Endothelial cell of umbilical vein (primary cell): ENCODE data around the gene AMMECR1. TPM values are rescaled to one million over a fixed set of nuclear protein-coding genes. Genes with fewer than 3 reads are reported as not detected.

ENCODE experiments used
- BruUV-seq: library from RNA; stranded (reverse); fragments of 400-500 nt; replicated peaks from 2 replicates; lab custom pipeline; 2021; lab: Mats Ljungman, UMichigan
- CTCF ChIA-PET: fragments of 300-600, 350-600 bp; sonication (Branson Sonifier 250); formaldehyde crosslinking; loops from one replicate; lab custom pipeline; 2021; ENCODE audit warnings: antibody characterized with exemption, inconsistent platforms; lab: Charles Lee
- POLR2A ChIA-PET: fragments of 300-600, 350-600 bp; sonication (Branson Sonifier 250); formaldehyde crosslinking; loops from one replicate; lab custom pipeline; 2021; ENCODE audit warnings: antibody characterized with exemption, inconsistent platforms; lab: Charles Lee
- DNase-seq: peaks from one replicate; pipeline ENCODE4 v3.0.0-alpha.2; 2011; ENCODE audit warnings: low read depth, low spot score
- FAIRE-seq: peaks from 2 replicates; lab custom pipeline; 2011; peaks lifted over from hg19 to GRCh38; lab: Jason Lieb, UNC
- H2AFZ ChIP-seq: 2 replicates; pipeline ENCODE4 v1.6.0; 2012; ENCODE audit warnings: low read depth, low read length, control low read depth, inconsistent platforms
- H3K27ac ChIP-seq: 2 replicates; pipeline ENCODE4 v1.5.1; 2011; ENCODE audit warnings: low read depth, mild to moderate bottlenecking, control low read depth, low read length, moderate library complexity; ENCODE audit not compliant: insufficient read depth
- H3K27me3 ChIP-seq, 2 experiments: 2 replicates each; pipeline versions ENCODE4 v1.6.0 to v1.6.1; 2011; ENCODE audit warnings: low read length in 2 of 2, mixed read lengths in 1 of 2; ENCODE audit not compliant: control insufficient read depth in 2 of 2, insufficient read depth in 2 of 2
- H3K36me3 ChIP-seq, 2 experiments: 2 replicates in 1 of 2; 3 replicates in 1 of 2; pipeline ENCODE4 v1.5.1; 2011; ENCODE audit warnings: low read length in 2 of 2, mild to moderate bottlenecking in 1 of 2, moderate library complexity in 1 of 2; ENCODE audit not compliant: control insufficient read depth in 2 of 2, insufficient read depth in 2 of 2; ENCODE audit errors: extremely low read depth in 1 of 2
- H3K4me1 ChIP-seq: 3 replicates; pipeline ENCODE4 v1.5.1; 2011; ENCODE audit warnings: mild to moderate bottlenecking, low read length; ENCODE audit not compliant: control insufficient read depth, insufficient read depth; ENCODE audit errors: extremely low read depth
- H3K4me2 ChIP-seq: 2 replicates; pipeline ENCODE4 v1.6.1; 2011; ENCODE audit warnings: low read length, control low read depth, mixed read lengths; ENCODE audit not compliant: insufficient read depth
- H3K4me3 ChIP-seq, 3 experiments: fragments of 200-600 bp in 1 of 3; sonication (generic), shearing (Covaris generic) in 1 of 3; replicated peaks in 1 of 3; 2 replicates each; pipeline ENCODE4 v1.5.1; 2011 to 2016; ENCODE audit warnings: control low read depth in 3 of 3, low read length in 3 of 3, mild to moderate bottlenecking in 2 of 3, inconsistent platforms in 1 of 3, low read depth in 1 of 3, moderate library complexity in 1 of 3; ENCODE audit not compliant: insufficient read depth in 1 of 3
- H3K79me2 ChIP-seq: 2 replicates; pipeline ENCODE4 v1.6.0; 2012; ENCODE audit warnings: low read length, inconsistent platforms; ENCODE audit not compliant: control insufficient read depth, insufficient read depth
- H3K9ac ChIP-seq: replicated peaks from 2 replicates; pipeline ENCODE3; 2011; ENCODE audit warnings: low read length, control low read depth; ENCODE audit not compliant: insufficient read depth; ENCODE audit errors: extremely low read depth
- H3K9me1 ChIP-seq: replicated peaks from 3 replicates; pipeline ENCODE4 v1.6.0; 2011; ENCODE audit warnings: mild to moderate bottlenecking, low read length; ENCODE audit not compliant: control insufficient read depth, insufficient read depth; ENCODE audit errors: extremely low read depth
- H3K9me3 ChIP-seq: replicated peaks from 2 replicates; pipeline ENCODE4 v1.5.1; 2012; ENCODE audit warnings: low read length, inconsistent platforms; ENCODE audit not compliant: control insufficient read depth, insufficient read depth
- H4K20me1 ChIP-seq: replicated peaks from 2 replicates; pipeline ENCODE3; 2011; ENCODE audit warnings: mild to moderate bottlenecking, low read length; ENCODE audit not compliant: control insufficient read depth, insufficient read depth; ENCODE audit errors: extremely low read depth
- FOS ChIP-seq: IDR thresholded peaks from 2 replicates; pipeline ENCODE4 v1.6.1; 2011; ENCODE audit warnings: mild to moderate bottlenecking, low read length, moderate library complexity, borderline replicate concordance; ENCODE audit not compliant: insufficient read depth
- GATA2 ChIP-seq: IDR thresholded peaks from 2 replicates; pipeline ENCODE4 v1.7.0; 2011; ENCODE audit warnings: low read depth, mild to moderate bottlenecking, moderate library complexity, mixed read lengths, low read length; ENCODE audit not compliant: insufficient read length, insufficient read depth
- JUN ChIP-seq: IDR thresholded peaks from 2 replicates; pipeline ENCODE4 v1.6.1; 2011; ENCODE audit warnings: borderline replicate concordance, low read depth; ENCODE audit not compliant: insufficient read length, insufficient read depth
- MYC ChIP-seq: IDR thresholded peaks from one replicate; pipeline ENCODE4 v1.6.1; 2011; ENCODE audit warnings: mild to moderate bottlenecking, low read depth, low read length
- POLR2A ChIP-seq: IDR thresholded peaks from 2 replicates; pipeline ENCODE4 v1.6.1; 2012; ENCODE audit warnings: low read depth, mild to moderate bottlenecking, control low read depth, low read length
- POLR2AphosphoS5 ChIP-seq: IDR thresholded peaks from 2 replicates; pipeline ENCODE4 v1.6.1; 2012; ENCODE audit warnings: low read depth, mild to moderate bottlenecking, control low read depth, low read length, moderate library complexity; ENCODE audit not compliant: insufficient read depth
- dilution Hi-C: fragments of 300-500 bp; cut with MboI; formaldehyde crosslinking; loops from one replicate; pipeline ENCODE4 v1.15.0; 2019; ENCODE audit warnings: low sequenced_read_pairs; ENCODE audit not compliant: extremely low pct_ligation_motif_present
- intact Hi-C: fragments of 100-400 bp; cut with micrococcal nuclease; formaldehyde crosslinking; loops from one replicate; pipeline ENCODE4 v1.10.0; 2022
- polyA plus RNA-seq, 4 experiments: library from polyadenylated mRNA; depleted of rRNA in 3 of 4; stranded (reverse) in 3 of 4; unstranded in 1 of 4; fragments of >200 nt; gene quantifications; 2 replicates each; pipeline versions ENCODE4 v1.2.1 to v1.2.3, GENCODE V29; 2011 to 2012; ENCODE audit warnings: missing spikeins in 1 of 4
- total RNA-seq: library from RNA; stranded (reverse); gene quantifications from 2 replicates; pipeline ENCODE4 v1.2.3, GENCODE V29; 2021
- TF ChIP-seq, protein P1 (sequence below): IDR thresholded peaks from 2 replicates; pipeline ENCODE4 v1.6.1; 2011; ENCODE audit not compliant: insufficient read depth, insufficient read length
- TF ChIP-seq, protein P2 (sequence below), 2 donors: IDR thresholded peaks; 1 replicate in 1 of 2; 2 replicates in 1 of 2; pipeline ENCODE4 v1.5.1; 2011; ENCODE audit warnings: low read length in 2 of 2, mild to moderate bottlenecking in 2 of 2, moderate library complexity in 2 of 2, control low read depth in 1 of 2, inconsistent platforms in 1 of 2, low read depth in 1 of 2; ENCODE audit not compliant: insufficient read depth in 1 of 2; ENCODE audit errors: extremely low read depth in 1 of 2

The AMMECR1 gene
- total and polyA plus RNA-seq, 2 donors (not counting 3 experiments of a cell fraction or from before 2014, with no cell fraction given): 3.6 to 6.9 TPM

DNA sequence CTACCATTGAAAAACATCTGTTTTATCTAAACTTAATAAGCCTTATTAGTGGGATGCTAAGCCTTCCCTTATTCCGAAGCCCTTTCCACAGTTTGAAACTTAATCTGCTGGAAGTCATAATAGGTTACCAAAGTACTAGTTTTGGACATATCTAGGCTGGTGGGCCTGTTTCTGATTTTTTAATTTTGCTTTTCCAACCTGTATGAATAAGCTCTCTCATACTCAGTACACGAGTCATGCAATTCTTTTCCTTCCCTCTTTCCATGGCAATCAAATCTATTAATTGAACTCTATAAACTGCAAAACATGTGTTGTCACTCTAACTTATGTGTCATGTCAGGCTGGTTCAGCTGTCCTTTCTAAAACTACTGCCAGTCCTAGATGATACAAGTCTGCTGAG is 91.0 kb downstream of the AMMECR1 start:
- no peak overlapping the region for H2AFZ ChIP-seq
- H3K79me2 ChIP-seq: no peaks in the 10 kb centered on the region
- no peak overlapping the region for H3K4me3 ChIP-seq
- BruUV-seq: no TSS peak
- peak; percentile 27 for DNase-seq
- TF ChIP-seq, protein P1, sequence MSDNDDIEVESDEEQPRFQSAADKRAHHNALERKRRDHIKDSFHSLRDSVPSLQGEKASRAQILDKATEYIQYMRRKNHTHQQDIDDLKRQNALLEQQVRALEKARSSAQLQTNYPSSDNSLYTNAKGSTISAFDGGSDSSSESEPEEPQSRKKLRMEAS: no peak
- TF ChIP-seq FOS: peak; percentile 53
- intact Hi-C loops: no loop called here
- no peak overlapping the region for H3K9ac ChIP-seq
- no peaks in the 10 kb centered on the region for H4K20me1 ChIP-seq
- no peaks in the 10 kb centered on the region for H3K9me3 ChIP-seq
- FAIRE-seq: no peak
- H3K4me2 ChIP-seq: no peak overlapping the region
- dilution Hi-C loops: no loop called here
- peaks cover 2% of the 10 kb centered on the region for H3K4me1 ChIP-seq
- no peaks in the 10 kb centered on the region for H3K27me3 ChIP-seq
- ChIA-PET CTCF (interaction anchor here (1.0 kb wide), 1 partner anchor 66 kb away, joined by 6 read pairs; no protein-coding TSS in a partner anchor), POLR2A (no interaction called here)
- H3K27ac ChIP-seq: peak overlapping the region; percentile 34
- no peaks in the 10 kb centered on the region for H3K9me1 ChIP-seq
- H3K36me3 ChIP-seq: no peaks in the 10 kb centered on the region

GRCh38 chrX:110224926-110225617 is 92.8 kb downstream of the AMMECR1 start:
- DNase-seq: no peak
- no peaks in the 10 kb centered on the region for H3K27me3 ChIP-seq
- H3K36me3 ChIP-seq: no peaks in the 10 kb centered on the region
- H3K9me3 ChIP-seq: no peaks in the 10 kb centered on the region
- ChIA-PET CTCF (interaction anchor here (1.4 kb wide), 1 partner anchor 13 kb away, joined by 4 read pairs; no protein-coding TSS in a partner anchor), POLR2A (no interaction called here)
- no TSS peak for BruUV-seq
- H3K4me3 ChIP-seq: no peak overlapping the region
- H3K9me1 ChIP-seq: no peaks in the 10 kb centered on the region
- H3K27ac ChIP-seq: no peak overlapping the region
- H4K20me1 ChIP-seq: no peaks in the 10 kb centered on the region
- H3K4me1 ChIP-seq: peaks cover 5% of the 10 kb centered on the region
- H3K79me2 ChIP-seq: no peaks in the 10 kb centered on the region
- peak; percentile 55 for FAIRE-seq
- TF ChIP-seq, protein P2, sequence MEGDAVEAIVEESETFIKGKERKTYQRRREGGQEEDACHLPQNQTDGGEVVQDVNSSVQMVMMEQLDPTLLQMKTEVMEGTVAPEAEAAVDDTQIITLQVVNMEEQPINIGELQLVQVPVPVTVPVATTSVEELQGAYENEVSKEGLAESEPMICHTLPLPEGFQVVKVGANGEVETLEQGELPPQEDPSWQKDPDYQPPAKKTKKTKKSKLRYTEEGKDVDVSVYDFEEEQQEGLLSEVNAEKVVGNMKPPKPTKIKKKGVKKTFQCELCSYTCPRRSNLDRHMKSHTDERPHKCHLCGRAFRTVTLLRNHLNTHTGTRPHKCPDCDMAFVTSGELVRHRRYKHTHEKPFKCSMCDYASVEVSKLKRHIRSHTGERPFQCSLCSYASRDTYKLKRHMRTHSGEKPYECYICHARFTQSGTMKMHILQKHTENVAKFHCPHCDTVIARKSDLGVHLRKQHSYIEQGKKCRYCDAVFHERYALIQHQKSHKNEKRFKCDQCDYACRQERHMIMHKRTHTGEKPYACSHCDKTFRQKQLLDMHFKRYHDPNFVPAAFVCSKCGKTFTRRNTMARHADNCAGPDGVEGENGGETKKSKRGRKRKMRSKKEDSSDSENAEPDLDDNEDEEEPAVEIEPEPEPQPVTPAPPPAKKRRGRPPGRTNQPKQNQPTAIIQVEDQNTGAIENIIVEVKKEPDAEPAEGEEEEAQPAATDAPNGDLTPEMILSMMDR (IDR thresholded peaks at IDR 0.05; ENCODE audit: extremely low read depth in 1 of 2, insufficient read depth in 1 of 2, low read depth in 1 of 2, low read length in 2 of 2): no peak
- TF ChIP-seq POLR2A: no peak
- no peak for TF ChIP-seq GATA2
- TF ChIP-seq FOS: no peak
- no peak for TF ChIP-seq JUN
- TF ChIP-seq MYC: no peak
- TF ChIP-seq, protein P1: no peak
- no peak for TF ChIP-seq POLR2AphosphoS5
- dilution Hi-C loops: no loop called here
- intact Hi-C loops: no loop called here
- H3K9ac ChIP-seq: no peak overlapping the region
- H2AFZ ChIP-seq: no peak overlapping the region
- H3K4me2 ChIP-seq: no peak overlapping the region
